Measurements from ENCODE around the gene DIP2A.

Gene DIP2A

GRCh38 chr21:46471514-46471913, 12.8 kb downstream of the DIP2A start:
- H3K4me3 ChIP-seq (ENCODE audit: low read depth, low read length): no peak overlapping the region
- DNase-seq (ENCODE audit: low read depth): no peak

- H3K4me3 ChIP-seq (ENCODE audit: low read depth, low read length): no peak overlapping the region
- no peak for DNase-seq (ENCODE audit: low read depth)
Observed at GRCh38 chr21:46472246-46472645, 13.6 kb downstream of the DIP2A start.

GRCh38 chr21:46474382-46474781, 15.7 kb downstream of the DIP2A start:
- DNase-seq (ENCODE audit: low read depth): no peak
- H3K4me3 ChIP-seq (ENCODE audit: low read depth, low read length): no peak overlapping the region

GRCh38 chr21:46475296-46475695, 16.6 kb downstream of the DIP2A start:
- H3K4me3 ChIP-seq (ENCODE audit: low read depth, low read length): no peak overlapping the region
- DNase-seq (ENCODE audit: low read depth): no peak

GRCh38 chr21:46477765-46478164, 19.1 kb downstream of the DIP2A start:
- no peak overlapping the region for H3K4me3 ChIP-seq (ENCODE audit: low read depth, low read length)
- no peak for DNase-seq (ENCODE audit: low read depth)

- DNase-seq (ENCODE audit: low read depth): no peak
- H3K4me3 ChIP-seq (ENCODE audit: low read depth, low read length): no peak overlapping the region
Observed at GRCh38 chr21:46478910-46479309, 20.2 kb downstream of the DIP2A start.

- no peak for DNase-seq (ENCODE audit: low read depth)
- no peak overlapping the region for H3K4me3 ChIP-seq (ENCODE audit: low read depth, low read length)
Observed at GRCh38 chr21:46480466-46480865, 21.8 kb downstream of the DIP2A start.

- DNase-seq (ENCODE audit: low read depth): no peak
- no peak overlapping the region for H3K4me3 ChIP-seq (ENCODE audit: low read depth, low read length)
Observed at GRCh38 chr21:46482225-46482845, 23.6 kb downstream of the DIP2A start.

- no peak for DNase-seq (ENCODE audit: low read depth)
- H3K4me3 ChIP-seq (ENCODE audit: low read depth, low read length): no peak overlapping the region
Observed at GRCh38 chr21:46482846-46483231, 24.1 kb downstream of the DIP2A start.

- DNase-seq (ENCODE audit: low read depth): no peak
Observed at GRCh38 chr21:46483300-46484295, 24.9 kb downstream of the DIP2A start.

GRCh38 chr21:46486481-46487126, 27.9 kb downstream of the DIP2A start:
- DNase-seq (ENCODE audit: low read depth): no peak
- H3K4me3 ChIP-seq (ENCODE audit: low read depth, low read length): no peak overlapping the region

More at GRCh38 chr21:46483300-46484295, 24.9 kb downstream of the DIP2A start:
- H3K4me3 ChIP-seq (ENCODE audit: low read depth, low read length): no peak overlapping the region

GRCh38 chr21:46489162-46489663, 30.5 kb downstream of the DIP2A start:
- DNase-seq (ENCODE audit: low read depth): no peak
- H3K4me3 ChIP-seq (ENCODE audit: low read depth, low read length): no peak overlapping the region

- DNase-seq (ENCODE audit: low read depth): no peak
- H3K4me3 ChIP-seq (ENCODE audit: low read depth, low read length): no peak overlapping the region
Observed at GRCh38 chr21:46489800-46490199, 31.1 kb downstream of the DIP2A start.

GRCh38 chr21:46491553-46491952, 32.9 kb downstream of the DIP2A start:
- no peak for DNase-seq (ENCODE audit: low read depth)
- no peak overlapping the region for H3K4me3 ChIP-seq (ENCODE audit: low read depth, low read length)

- no peak for DNase-seq (ENCODE audit: low read depth)
- no peak overlapping the region for H3K4me3 ChIP-seq (ENCODE audit: low read depth, low read length)
Observed at GRCh38 chr21:46492851-46493250, 34.2 kb downstream of the DIP2A start.

GRCh38 chr21:46493828-46494227, 35.1 kb downstream of the DIP2A start:
- H3K4me3 ChIP-seq (ENCODE audit: low read depth, low read length): no peak overlapping the region
- no peak for DNase-seq (ENCODE audit: low read depth)

GRCh38 chr21:46498335-46499050, 39.8 kb downstream of the DIP2A start:
- DNase-seq (ENCODE audit: low read depth): no peak

GRCh38 chr21:46500224-46500861, 41.7 kb downstream of the DIP2A start:
- H3K4me3 ChIP-seq (ENCODE audit: low read depth, low read length): no peak overlapping the region
- no peak for DNase-seq (ENCODE audit: low read depth)

More at GRCh38 chr21:46498335-46499050, 39.8 kb downstream of the DIP2A start:
- H3K4me3 ChIP-seq (ENCODE audit: low read depth, low read length): no peak overlapping the region
